Measurements from ENCODE around the gene GCGR. TPM values are rescaled to one million over a fixed set of nuclear protein-coding genes. Genes with fewer than 3 reads are reported as not detected.

The GCGR gene
- 10 to 100 TPM in 2 of 4 donors, 1 to 10 TPM in 2; 1.8 to 14.7 (median 8.1) TPM for total RNA-seq

GRCh38 chr17:81803728-81804558 is at the start of gene GCGR:
GCGR (plus strand) TSS chr17:81804150; CDS start chr17:81809019, 4,869 bp downstream.
- Histone ChIP-seq H3K9me3 (peaks cover 0 to 12% (median 0%) of the 10 kb centered on the region in 4 donors), H3K4me1 (peaks cover 0 to 23% (median 2%) of the 10 kb centered on the region in 4 donors), H3K27ac (no peak within 1 kb of the TSS), H3K27me3 (peaks cover 3 to 85% of the 10 kb centered on the region in 2 donors), H3K4me3 (peak within 1 kb of the TSS in 2 of 4 donors; percentile 5 to 30), H3K36me3 (no peaks in the 10 kb centered on the region)
- no peak for TF ChIP-seq CTCF (IDR thresholded peaks at IDR 0.05)
- no peak for TF ChIP-seq POLR2A (IDR thresholded peaks at IDR 0.05)
- no peak for TF ChIP-seq EP300 (IDR thresholded peaks at IDR 0.05)
- 1% methylated on average over 26 to 66 of the region's 110 CpGs for WGBS, 2 donors
- DNase-seq (ENCODE audit: low spot score in 2 of 2) = no peak

GRCh38 chr17:81792675-81793615 is 11.0 kb upstream of the GCGR start:
- Histone ChIP-seq H3K4me1 (no peaks in the 10 kb centered on the region), H3K27me3 (peaks cover 0 to 30% of the 10 kb centered on the region in 2 donors), H3K4me3 (no peak overlapping the region), H3K9me3 (no peaks in the 10 kb centered on the region), H3K36me3 (no peaks in the 10 kb centered on the region), H3K27ac (no peak overlapping the region)
- no peak for TF ChIP-seq POLR2A (IDR thresholded peaks at IDR 0.05)
- TF ChIP-seq CTCF (IDR thresholded peaks at IDR 0.05) = no peak
- TF ChIP-seq EP300 (IDR thresholded peaks at IDR 0.05) = no peak
- no peak for DNase-seq (ENCODE audit: low spot score in 2 of 2)
- WGBS, 2 donors = 92 to 93% methylated on average over 8 of the region's 8 CpGs

GRCh38 chr17:81794074-81794476 is 9.9 kb upstream of the GCGR start:
- no peak for DNase-seq (ENCODE audit: low spot score in 2 of 2)
- Histone ChIP-seq H3K4me1 (no peaks in the 10 kb centered on the region), H3K4me3 (no peak overlapping the region), H3K27ac (no peak overlapping the region), H3K36me3 (no peaks in the 10 kb centered on the region), H3K27me3 (peaks cover 0 to 30% of the 10 kb centered on the region in 2 donors), H3K9me3 (no peaks in the 10 kb centered on the region)
- WGBS, 2 donors = 81 to 82% methylated on average over 3 of the region's 3 CpGs
- no peak for TF ChIP-seq EP300 (IDR thresholded peaks at IDR 0.05)
- TF ChIP-seq POLR2A (IDR thresholded peaks at IDR 0.05) = no peak
- no peak for TF ChIP-seq CTCF (IDR thresholded peaks at IDR 0.05)

- no peaks in the 10 kb centered on the region for H3K4me1 ChIP-seq
- TF ChIP-seq POLR2A (IDR thresholded peaks at IDR 0.05) (no peak), CTCF (IDR thresholded peaks at IDR 0.05) (no peak), EP300 (IDR thresholded peaks at IDR 0.05) (no peak)
- no peak for DNase-seq (ENCODE audit: low spot score in 2 of 2)
- H3K27ac ChIP-seq = no peak overlapping the region
- H3K27me3 ChIP-seq = peaks cover 0 to 32% of the 10 kb centered on the region in 2 donors
- 28 to 37% methylated on average over 8 of the region's 8 CpGs for WGBS, 2 donors
- H3K9me3 ChIP-seq = peaks cover 0 to under 1% (median 0%) of the 10 kb centered on the region in 4 donors
- H3K36me3 ChIP-seq = no peaks in the 10 kb centered on the region
- H3K4me3 ChIP-seq = no peak overlapping the region
Observed at GRCh38 chr17:81794509-81794908, 9.4 kb upstream of the GCGR start.

All from tibial nerve (tissue), 4 donors.